ENCODE data around the gene NLRP10. TPM values are rescaled to one million over a fixed set of nuclear protein-coding genes. Genes with fewer than 3 reads are reported as not detected.
A peak's percentile ranks its signal among the peaks of the same experiment; 100 is the strongest.

The NLRP10 gene
- total and polyA plus RNA-seq, 2 of the 13 experiments (the other 11 are each of a cell fraction or from before 2014, with no cell fraction given): not detected

GRCh38 chr11:7986768-7987559, 21.7 kb upstream of the NLRP10 start, which contains the start of gene EIF3F (continued):
- peak; percentile 90 to 94 for TF ChIP-seq HMGXB4 (CRISPR knock-in tag; IDR thresholded peaks at IDR 0.05; ENCODE audit: borderline replicate concordance in 1 of 2, low read depth in 1 of 2)
- TF ChIP-seq HNRNPK (IDR thresholded peaks at IDR 0.05; ENCODE audit: low read depth, low read length, poor library complexity, severe bottlenecking): no peak
- TF ChIP-seq ZBTB42 (CRISPR knock-in tag; IDR thresholded peaks at IDR 0.05): no peak
- TF ChIP-seq GZF1 (CRISPR knock-in tag; IDR thresholded peaks at IDR 0.05): no peak
- no peak for TF ChIP-seq AGO1 (IDR thresholded peaks at IDR 0.05; ENCODE audit: low read depth, low read length, poor library complexity, severe bottlenecking)
- no peak for TF ChIP-seq GATA4 (IDR thresholded peaks at IDR 0.05; ENCODE audit: borderline replicate concordance, low read depth)
- TF ChIP-seq, protein P1, sequence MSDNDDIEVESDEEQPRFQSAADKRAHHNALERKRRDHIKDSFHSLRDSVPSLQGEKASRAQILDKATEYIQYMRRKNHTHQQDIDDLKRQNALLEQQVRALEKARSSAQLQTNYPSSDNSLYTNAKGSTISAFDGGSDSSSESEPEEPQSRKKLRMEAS (IDR thresholded peaks at IDR 0.05): peak; percentile 41; the same call in 1 of the 2 replicates
- peak; percentile 81 for TF ChIP-seq MED1 (CRISPR knock-in tag; IDR thresholded peaks at IDR 0.05)
- TF ChIP-seq, protein P2, sequence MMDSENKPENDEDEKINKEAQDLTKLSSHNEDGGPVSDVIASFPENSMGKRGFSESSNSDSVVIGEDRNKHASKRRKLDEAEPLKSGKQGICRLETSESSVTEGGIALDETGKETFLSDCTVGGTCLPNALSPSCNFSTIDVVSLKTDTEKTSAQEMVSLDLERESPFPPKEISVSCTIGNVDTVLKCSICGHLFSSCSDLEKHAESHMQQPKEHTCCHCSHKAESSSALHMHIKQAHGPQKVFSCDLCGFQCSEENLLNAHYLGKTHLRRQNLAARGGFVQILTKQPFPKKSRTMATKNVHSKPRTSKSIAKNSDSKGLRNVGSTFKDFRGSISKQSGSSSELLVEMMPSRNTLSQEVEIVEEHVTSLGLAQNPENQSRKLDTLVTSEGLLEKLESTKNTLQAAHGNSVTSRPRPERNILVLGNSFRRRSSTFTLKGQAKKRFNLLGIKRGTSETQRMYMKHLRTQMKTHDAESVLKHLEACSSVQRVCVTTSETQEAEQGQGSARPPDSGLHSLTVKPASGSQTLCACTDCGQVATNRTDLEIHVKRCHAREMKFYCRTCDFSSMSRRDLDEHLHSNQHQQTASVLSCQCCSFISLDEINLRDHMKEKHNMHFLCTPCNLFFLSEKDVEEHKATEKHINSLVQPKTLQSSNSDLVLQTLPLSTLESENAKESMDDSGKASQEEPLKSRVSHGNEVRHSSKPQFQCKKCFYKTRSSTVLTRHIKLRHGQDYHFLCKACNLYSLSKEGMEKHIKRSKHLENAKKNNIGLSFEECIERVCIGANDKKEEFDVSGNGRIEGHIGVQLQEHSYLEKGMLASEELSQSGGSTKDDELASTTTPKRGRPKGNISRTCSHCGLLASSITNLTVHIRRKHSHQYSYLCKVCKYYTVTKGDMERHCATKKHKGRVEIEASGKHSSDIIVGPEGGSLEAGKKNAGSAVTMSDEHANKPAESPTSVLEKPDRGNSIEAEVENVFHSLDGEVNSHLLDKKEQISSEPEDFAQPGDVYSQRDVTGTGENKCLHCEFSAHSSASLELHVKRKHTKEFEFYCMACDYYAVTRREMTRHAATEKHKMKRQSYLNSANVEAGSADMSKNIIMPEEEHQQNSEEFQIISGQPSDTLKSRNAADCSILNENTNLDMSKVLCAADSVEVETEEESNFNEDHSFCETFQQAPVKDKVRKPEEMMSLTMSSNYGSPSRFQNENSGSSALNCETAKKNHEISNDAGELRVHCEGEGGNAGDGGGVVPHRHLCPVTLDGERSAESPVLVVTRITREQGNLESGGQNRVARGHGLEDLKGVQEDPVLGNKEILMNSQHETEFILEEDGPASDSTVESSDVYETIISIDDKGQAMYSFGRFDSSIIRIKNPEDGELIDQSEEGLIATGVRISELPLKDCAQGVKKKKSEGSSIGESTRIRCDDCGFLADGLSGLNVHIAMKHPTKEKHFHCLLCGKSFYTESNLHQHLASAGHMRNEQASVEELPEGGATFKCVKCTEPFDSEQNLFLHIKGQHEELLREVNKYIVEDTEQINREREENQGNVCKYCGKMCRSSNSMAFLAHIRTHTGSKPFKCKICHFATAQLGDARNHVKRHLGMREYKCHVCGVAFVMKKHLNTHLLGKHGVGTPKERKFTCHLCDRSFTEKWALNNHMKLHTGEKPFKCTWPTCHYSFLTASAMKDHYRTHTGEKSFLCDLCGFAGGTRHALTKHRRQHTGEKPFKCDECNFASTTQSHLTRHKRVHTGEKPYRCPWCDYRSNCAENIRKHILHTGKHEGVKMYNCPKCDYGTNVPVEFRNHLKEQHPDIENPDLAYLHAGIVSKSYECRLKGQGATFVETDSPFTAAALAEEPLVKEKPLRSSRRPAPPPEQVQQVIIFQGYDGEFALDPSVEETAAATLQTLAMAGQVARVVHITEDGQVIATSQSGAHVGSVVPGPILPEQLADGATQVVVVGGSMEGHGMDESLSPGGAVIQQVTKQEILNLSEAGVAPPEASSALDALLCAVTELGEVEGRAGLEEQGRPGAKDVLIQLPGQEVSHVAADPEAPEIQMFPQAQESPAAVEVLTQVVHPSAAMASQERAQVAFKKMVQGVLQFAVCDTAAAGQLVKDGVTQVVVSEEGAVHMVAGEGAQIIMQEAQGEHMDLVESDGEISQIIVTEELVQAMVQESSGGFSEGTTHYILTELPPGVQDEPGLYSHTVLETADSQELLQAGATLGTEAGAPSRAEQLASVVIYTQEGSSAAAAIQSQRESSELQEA (CRISPR knock-in tag; IDR thresholded peaks at IDR 0.05; ENCODE audit: not compliant biosample characterization): no peak
- TF ChIP-seq, protein P3, sequence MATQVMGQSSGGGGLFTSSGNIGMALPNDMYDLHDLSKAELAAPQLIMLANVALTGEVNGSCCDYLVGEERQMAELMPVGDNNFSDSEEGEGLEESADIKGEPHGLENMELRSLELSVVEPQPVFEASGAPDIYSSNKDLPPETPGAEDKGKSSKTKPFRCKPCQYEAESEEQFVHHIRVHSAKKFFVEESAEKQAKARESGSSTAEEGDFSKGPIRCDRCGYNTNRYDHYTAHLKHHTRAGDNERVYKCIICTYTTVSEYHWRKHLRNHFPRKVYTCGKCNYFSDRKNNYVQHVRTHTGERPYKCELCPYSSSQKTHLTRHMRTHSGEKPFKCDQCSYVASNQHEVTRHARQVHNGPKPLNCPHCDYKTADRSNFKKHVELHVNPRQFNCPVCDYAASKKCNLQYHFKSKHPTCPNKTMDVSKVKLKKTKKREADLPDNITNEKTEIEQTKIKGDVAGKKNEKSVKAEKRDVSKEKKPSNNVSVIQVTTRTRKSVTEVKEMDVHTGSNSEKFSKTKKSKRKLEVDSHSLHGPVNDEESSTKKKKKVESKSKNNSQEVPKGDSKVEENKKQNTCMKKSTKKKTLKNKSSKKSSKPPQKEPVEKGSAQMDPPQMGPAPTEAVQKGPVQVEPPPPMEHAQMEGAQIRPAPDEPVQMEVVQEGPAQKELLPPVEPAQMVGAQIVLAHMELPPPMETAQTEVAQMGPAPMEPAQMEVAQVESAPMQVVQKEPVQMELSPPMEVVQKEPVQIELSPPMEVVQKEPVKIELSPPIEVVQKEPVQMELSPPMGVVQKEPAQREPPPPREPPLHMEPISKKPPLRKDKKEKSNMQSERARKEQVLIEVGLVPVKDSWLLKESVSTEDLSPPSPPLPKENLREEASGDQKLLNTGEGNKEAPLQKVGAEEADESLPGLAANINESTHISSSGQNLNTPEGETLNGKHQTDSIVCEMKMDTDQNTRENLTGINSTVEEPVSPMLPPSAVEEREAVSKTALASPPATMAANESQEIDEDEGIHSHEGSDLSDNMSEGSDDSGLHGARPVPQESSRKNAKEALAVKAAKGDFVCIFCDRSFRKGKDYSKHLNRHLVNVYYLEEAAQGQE (IDR thresholded peaks at IDR 0.05; ENCODE audit: borderline replicate concordance in 1 of 2, low read depth in 1 of 2, low read length in 2 of 2): no peak; a peak in 1 of 4 replicates
- no peak for TF ChIP-seq ZNF746 (CRISPR knock-in tag; IDR thresholded peaks at IDR 0.05)
- TF ChIP-seq SNRNP70 (IDR thresholded peaks at IDR 0.05; ENCODE audit: low read depth, low read length): no peak
